Measurements from ENCODE around the gene RELA. TPM values are rescaled to one million over a fixed set of nuclear protein-coding genes. Genes with fewer than 3 reads are reported as not detected.

RELA gene
- total and polyA plus RNA-seq, 5 donors = 30.6 to 54.6 (median 40.5) TPM

DNA sequence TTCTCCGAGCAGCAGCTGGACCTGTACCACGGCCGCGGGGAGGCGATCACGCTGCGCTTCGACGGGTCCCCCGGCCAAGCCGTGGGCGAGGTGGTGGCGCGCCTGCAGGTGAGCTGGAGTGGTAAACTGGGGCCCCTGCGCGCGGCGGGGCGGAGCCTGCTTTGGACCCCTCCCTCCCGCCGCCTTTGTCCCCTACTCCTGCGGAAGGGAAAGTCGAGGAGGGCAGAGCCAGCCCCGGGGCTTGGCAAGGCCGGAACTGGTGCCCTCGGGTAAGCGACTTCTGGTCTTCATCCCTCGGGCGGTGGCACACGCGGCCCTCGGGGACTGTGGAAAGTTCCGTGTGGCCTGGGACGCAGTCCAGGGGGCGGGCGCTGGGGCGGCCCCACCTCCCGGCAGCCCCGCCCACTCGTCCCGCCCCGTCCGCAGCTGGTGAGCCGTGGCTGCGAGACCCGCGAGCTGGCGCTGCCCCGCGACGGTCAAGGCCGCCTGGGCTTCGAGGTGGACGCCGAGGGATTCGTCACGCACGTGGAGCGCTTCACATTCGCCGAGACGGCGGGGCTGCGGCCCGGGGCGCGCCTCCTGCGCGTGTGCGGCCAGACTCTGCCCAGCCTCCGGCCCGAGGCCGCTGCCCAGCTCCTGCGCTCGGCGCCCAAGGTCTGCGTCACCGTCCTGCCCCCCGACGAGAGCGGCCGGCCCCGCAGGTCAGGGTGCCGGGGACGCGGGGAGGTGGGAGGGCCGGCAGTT, 15.6 kb downstream of the RELA start:
- Histone ChIP-seq H3K4me1 (ENCODE audit: control insufficient read depth, insufficient read depth, low read length) (peaks cover 8% of the 10 kb centered on the region), H3K4me3 (ENCODE audit: low read length) (no peak overlapping the region), H3K9me3 (ENCODE audit: control insufficient read depth, low read length) (no peaks in the 10 kb centered on the region), H3K27ac (ENCODE audit: low read length) (no peak overlapping the region), H3K27me3 (ENCODE audit: control insufficient read depth, insufficient read depth) (no peaks in the 10 kb centered on the region)
- intact Hi-C loops (cut with DNase I) = no loop called here
- DNase-seq (peak; percentile 29 to 78 (median 76)), ATAC-seq (peak; percentile 23 to 52)
- WGBS = 52% methylated on average over 87 of the region's 87 CpGs

DNA sequence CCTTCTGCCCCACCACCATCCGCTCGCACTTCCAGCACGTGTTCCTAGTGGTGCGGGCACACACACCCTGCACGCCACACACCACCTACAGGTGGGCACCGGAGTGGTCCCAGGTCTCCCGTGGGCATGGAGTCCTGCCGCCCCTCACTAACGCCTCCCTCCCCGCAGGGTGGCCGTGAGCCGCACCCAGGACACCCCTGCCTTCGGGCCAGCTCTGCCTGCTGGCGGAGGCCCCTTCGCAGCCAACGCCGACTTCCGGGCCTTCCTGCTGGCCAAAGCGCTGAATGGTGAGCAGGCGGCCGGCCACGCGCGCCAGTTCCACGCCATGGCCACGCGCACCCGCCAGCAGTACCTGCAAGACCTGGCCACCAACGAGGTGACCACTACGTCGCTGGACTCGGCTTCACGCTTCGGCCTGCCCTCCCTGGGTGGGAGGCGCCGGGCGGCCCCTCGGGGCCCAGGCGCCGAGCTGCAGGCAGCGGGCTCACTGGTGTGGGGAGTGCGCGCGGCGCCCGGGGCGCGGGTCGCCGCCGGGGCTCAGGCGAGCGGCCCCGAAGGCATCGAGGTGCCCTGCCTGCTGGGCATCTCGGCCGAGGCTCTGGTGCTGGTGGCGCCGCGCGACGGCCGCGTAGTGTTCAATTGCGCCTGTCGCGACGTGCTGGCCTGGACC, 16.3 kb downstream of the RELA start:
- WGBS = 84% methylated on average over 68 of the region's 68 CpGs
- H3K4me1 ChIP-seq (ENCODE audit: control insufficient read depth, insufficient read depth, low read length) = peaks cover 2% of the 10 kb centered on the region
- ATAC-seq (no peak), DNase-seq (peak in 2 of 3 donors; percentile 54 to 57)
- intact Hi-C loops (cut with DNase I) = no loop called here
- no peaks in the 10 kb centered on the region for H3K9me3 ChIP-seq (ENCODE audit: control insufficient read depth, low read length)
- no peak overlapping the region for H3K27ac ChIP-seq (ENCODE audit: low read length)
- no peaks in the 10 kb centered on the region for H3K27me3 ChIP-seq (ENCODE audit: control insufficient read depth, insufficient read depth)
- H3K4me3 ChIP-seq (ENCODE audit: low read length) = no peak overlapping the region

DNA sequence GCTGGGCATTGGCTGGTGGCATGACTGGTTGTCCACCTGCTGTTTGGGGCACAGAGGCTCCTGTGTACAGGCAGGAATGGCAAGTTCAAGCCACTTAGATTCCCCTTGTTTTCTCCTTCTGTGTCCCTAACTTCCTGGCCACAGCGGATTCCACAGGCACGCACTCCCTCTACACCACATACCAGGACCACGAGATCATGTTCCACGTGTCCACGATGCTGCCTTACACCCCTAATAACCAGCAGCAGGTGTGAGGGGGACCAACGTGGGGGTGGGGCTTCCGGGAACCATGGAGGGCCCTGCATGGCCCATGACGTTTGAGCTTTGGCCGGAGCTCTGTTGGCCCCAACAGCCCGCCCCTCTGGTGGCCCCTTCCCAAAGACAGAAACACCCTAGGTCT, 17.0 kb downstream of the RELA start:
- Histone ChIP-seq H3K4me1 (ENCODE audit: control insufficient read depth, insufficient read depth, low read length) (no peaks in the 10 kb centered on the region), H3K27me3 (ENCODE audit: control insufficient read depth, insufficient read depth) (no peaks in the 10 kb centered on the region), H3K9me3 (ENCODE audit: control insufficient read depth, low read length) (no peaks in the 10 kb centered on the region), H3K4me3 (ENCODE audit: low read length) (no peak overlapping the region), H3K27ac (ENCODE audit: low read length) (no peak overlapping the region)
- peak in 1 of 3 donors; percentile 42 for DNase-seq
- ATAC-seq = no peak
- WGBS = 62% methylated on average over 10 of the region's 10 CpGs
- intact Hi-C loops (cut with DNase I) = no loop called here

DNA sequence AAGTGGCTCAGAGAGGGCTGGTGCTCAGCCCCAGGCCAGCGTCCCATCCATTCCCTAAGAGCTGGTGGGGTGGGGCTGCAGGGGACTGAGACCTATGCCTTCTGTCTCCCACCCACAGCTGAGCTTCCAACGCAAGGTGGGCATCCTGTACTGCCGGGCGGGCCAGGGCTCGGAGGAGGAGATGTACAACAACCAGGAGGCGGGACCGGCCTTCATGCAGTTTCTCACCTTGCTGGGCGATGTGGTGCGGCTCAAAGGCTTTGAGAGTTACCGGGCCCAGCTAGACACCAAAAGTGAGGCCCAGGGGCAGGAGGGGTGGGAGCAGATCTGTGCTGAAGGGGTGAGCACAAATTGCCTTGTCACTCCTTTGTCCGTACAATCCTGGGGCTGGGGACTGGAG, 17.9 kb downstream of the RELA start:
- 83% methylated on average over 11 of the region's 11 CpGs for WGBS
- intact Hi-C loops (cut with DNase I) = no loop called here
- no peak overlapping the region for H3K27ac ChIP-seq (ENCODE audit: low read length)
- DNase-seq (no peak), ATAC-seq (no peak)
- no peaks in the 10 kb centered on the region for H3K27me3 ChIP-seq (ENCODE audit: control insufficient read depth, insufficient read depth)
- no peak overlapping the region for H3K4me3 ChIP-seq (ENCODE audit: low read length)
- H3K9me3 ChIP-seq (ENCODE audit: control insufficient read depth, low read length) = no peaks in the 10 kb centered on the region
- H3K4me1 ChIP-seq (ENCODE audit: control insufficient read depth, insufficient read depth, low read length) = peaks cover under 1% of the 10 kb centered on the region

GRCh38 chr11:65643971-65644370, 18.7 kb downstream of the RELA start:
- H3K4me3 ChIP-seq (ENCODE audit: low read length) = no peak overlapping the region
- peaks cover 2% of the 10 kb centered on the region for H3K4me1 ChIP-seq (ENCODE audit: control insufficient read depth, insufficient read depth, low read length)
- no peak for ATAC-seq
- intact Hi-C loops (cut with DNase I) = no loop called here
- no peaks in the 10 kb centered on the region for H3K9me3 ChIP-seq (ENCODE audit: control insufficient read depth, low read length)
- H3K27ac ChIP-seq (ENCODE audit: low read length) = no peak overlapping the region
- no peak for DNase-seq
- no peaks in the 10 kb centered on the region for H3K27me3 ChIP-seq (ENCODE audit: control insufficient read depth, insufficient read depth)
- WGBS = 74% methylated on average over 6 of the region's 6 CpGs

DNA sequence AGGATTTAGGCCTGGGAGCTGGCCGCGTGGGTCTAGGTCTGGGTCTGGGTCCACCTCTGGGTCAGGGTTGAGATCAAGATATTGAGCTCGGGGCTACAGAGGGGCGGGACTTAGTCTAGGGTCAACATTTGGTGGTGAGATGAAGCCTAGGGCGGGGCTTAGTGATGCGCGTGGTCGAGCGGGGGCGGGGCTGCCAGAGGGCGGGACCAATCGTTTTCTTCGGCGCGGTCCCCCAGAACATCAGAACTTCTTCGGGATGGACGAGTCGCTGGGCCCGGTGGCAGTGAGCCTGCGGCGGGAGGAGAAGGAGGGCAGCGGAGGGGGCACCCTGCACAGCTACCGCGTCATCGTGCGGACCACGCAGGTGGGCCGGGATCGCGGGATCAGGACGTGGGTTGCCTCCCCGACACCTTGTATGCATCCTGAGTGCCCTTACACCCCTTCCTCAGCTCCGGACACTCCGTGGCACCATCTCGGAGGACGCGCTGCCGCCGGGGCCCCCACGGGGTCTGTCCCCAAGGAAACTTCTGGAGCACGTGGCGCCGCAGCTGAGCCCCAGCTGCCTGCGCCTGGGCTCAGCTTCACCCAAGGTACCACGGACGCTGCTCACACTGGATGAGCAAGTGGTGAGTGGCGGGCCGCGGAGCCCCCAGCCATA, 20.6 kb downstream of the RELA start:
- Histone ChIP-seq H3K27me3 (ENCODE audit: control insufficient read depth, insufficient read depth) (no peaks in the 10 kb centered on the region), H3K4me1 (ENCODE audit: control insufficient read depth, insufficient read depth, low read length) (peaks cover 2% of the 10 kb centered on the region), H3K27ac (ENCODE audit: low read length) (no peak overlapping the region), H3K4me3 (ENCODE audit: low read length) (no peak overlapping the region), H3K9me3 (ENCODE audit: control insufficient read depth, low read length) (no peaks in the 10 kb centered on the region)
- no peak for ATAC-seq
- 59% methylated on average over 49 of the region's 49 CpGs for WGBS
- intact Hi-C loops (cut with DNase I) = no loop called here
- DNase-seq = peak in 1 of 3 donors; percentile 65

GRCh38 chr11:65641297-65642013, 21.3 kb downstream of the RELA start:
- Histone ChIP-seq H3K4me3 (ENCODE audit: low read length) (no peak overlapping the region), H3K4me1 (ENCODE audit: control insufficient read depth, insufficient read depth, low read length) (peaks cover 2% of the 10 kb centered on the region), H3K9me3 (ENCODE audit: control insufficient read depth, low read length) (no peaks in the 10 kb centered on the region), H3K27me3 (ENCODE audit: control insufficient read depth, insufficient read depth) (no peaks in the 10 kb centered on the region), H3K27ac (ENCODE audit: low read length) (no peak overlapping the region)
- DNase-seq = peak in 1 of 3 donors; percentile 53
- WGBS = 84% methylated on average over 16 of the region's 16 CpGs
- ATAC-seq = no peak
- intact Hi-C loops (cut with DNase I) = no loop called here

DNA sequence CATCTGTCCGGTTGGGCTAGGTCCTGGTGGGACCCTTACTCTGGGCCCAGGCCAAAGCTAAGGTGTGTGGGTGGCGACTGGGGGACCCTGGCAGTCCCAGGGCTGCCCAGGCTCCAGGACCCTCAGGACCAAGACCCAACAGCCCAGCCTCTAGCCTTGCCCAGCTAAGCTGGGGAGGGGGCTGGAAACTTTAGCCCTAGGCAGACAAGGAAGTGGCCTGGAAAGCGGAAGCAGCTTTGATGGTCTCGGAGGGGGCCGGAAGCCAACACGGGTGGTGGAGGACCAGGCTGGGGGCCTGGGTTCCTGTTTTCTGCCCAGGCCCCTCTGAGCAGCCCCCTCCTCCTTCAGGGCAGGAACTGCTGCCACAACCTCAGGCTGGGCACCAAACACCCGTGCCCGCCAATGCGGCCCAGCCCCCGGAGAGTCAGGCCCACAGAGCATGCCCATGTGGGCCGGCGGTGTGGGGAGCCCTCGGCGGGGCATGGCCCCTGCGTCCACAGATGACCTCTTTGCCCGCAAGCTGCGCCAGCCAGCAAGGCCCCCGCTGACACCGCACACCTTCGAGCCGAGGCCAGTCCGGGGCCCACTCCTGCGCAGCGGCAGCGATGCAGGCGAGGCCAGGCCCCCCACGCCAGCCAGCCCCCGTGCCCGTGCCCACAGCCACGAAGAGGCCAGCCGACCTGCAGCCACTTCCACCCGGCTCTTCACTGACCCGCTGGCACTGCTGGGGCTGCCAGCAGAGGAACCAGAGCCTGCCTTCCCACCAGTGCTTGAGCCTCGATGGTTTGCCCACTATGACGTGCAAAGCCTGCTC, 22.0 kb downstream of the RELA start:
- H3K4me3 ChIP-seq (ENCODE audit: low read length) = no peak overlapping the region
- DNase-seq (peak in 2 of 3 donors; percentile 77 to 85), ATAC-seq (peak in 1 of 2 donors; percentile 1)
- intact Hi-C loops (cut with DNase I) = no loop called here
- WGBS = 72% methylated on average over 35 of the region's 35 CpGs
- H3K27ac ChIP-seq (ENCODE audit: low read length) = peak overlapping the region; percentile 4
- peaks cover 2% of the 10 kb centered on the region for H3K4me1 ChIP-seq (ENCODE audit: control insufficient read depth, insufficient read depth, low read length)
- H3K9me3 ChIP-seq (ENCODE audit: control insufficient read depth, low read length) = no peaks in the 10 kb centered on the region
- no peaks in the 10 kb centered on the region for H3K27me3 ChIP-seq (ENCODE audit: control insufficient read depth, insufficient read depth)

DNA sequence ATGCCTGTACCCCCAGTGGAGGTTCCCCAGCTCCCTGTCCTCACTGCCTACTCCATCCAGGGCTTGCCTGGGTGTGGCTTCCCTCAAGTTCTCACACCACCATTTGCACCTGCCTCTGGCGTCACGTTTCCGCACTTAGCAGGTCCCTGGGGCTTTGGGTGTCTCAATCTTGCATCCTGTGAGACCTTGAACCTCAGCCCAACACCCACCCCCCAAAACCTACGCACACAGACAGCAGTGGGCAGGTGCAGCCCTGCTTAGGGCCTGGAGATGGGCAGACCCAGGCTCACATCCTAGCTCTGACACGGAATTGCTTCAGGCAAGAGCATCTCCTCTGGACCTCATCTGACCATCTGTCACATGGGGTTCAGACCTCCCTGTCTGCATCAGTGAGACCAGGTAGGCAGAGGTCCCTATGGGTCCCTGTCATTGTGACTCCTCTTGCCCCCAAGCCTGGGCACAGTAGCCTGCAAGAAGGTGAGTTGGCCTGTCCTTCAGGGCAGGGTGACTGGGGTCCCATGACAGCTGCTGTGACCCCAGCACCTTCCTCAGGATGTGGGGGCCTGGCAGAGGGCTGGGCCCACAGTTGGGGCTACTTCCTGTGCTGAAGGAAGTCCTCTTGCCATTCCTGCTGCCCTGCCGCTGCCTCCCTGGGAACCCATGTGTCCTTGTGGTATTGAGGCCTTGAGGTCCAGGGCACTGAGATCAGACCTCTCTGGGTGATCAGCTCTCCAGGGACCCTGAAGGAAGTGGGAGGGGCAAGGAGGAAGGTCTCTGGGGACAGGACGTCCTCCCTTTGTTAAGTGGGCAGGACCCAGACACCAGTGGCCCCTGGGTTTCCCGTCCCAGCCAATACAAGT, 22.9 kb downstream of the RELA start:
- Histone ChIP-seq H3K4me1 (ENCODE audit: control insufficient read depth, insufficient read depth, low read length) (peaks cover 2% of the 10 kb centered on the region), H3K27me3 (ENCODE audit: control insufficient read depth, insufficient read depth) (no peaks in the 10 kb centered on the region), H3K4me3 (ENCODE audit: low read length) (no peak overlapping the region), H3K27ac (ENCODE audit: low read length) (peak overlapping the region; percentile 4), H3K9me3 (ENCODE audit: control insufficient read depth, low read length) (no peaks in the 10 kb centered on the region)
- peak in 2 of 3 donors; percentile 69 to 72 for DNase-seq
- intact Hi-C loops (cut with DNase I) = loop anchor here in 1 of 4 donors (10.0 kb wide), 1 partner anchor 175 kb away; no protein-coding TSS in a partner anchor
- 55% methylated on average over 8 of the region's 8 CpGs for WGBS
- ATAC-seq = no peak
